CD4-positive, CD25-positive, alpha-beta regulatory T cell (primary cell): ENCODE measurements around the gene CREBL2. TPM values are rescaled to one million over a fixed set of nuclear protein-coding genes. Genes with fewer than 3 reads are reported as not detected.
A peak's percentile ranks its signal among the peaks of the same experiment; 100 is the strongest.
"Not testable (repeated sequence)": the region's sequence is repeated elsewhere in the genome, so short reads cannot be mapped to it uniquely, and the experiment has no call there.

Experiments used
- ATAC-seq, 2 donors: fragments of 150-1000 bp; cut with Tn5 transposase; one replicate each; pipeline ENCODE4 v1.10.0; 2021; ENCODE audit warnings: low read depth in 2 of 2, moderate number of reproducible peaks in 2 of 2, moderate library complexity in 1 of 2
- DNase-seq, 3 donors: peaks; one replicate each; pipeline versions ENCODE4 v3.0.0 to v3.0.0-alpha.2; 2012 to 2022; ENCODE audit warnings: mixed read lengths in 1 of 3
- H3K27ac ChIP-seq: one replicate; pipeline ENCODE4 v1.7.0; 2013; ENCODE audit warnings: mild to moderate bottlenecking, low read length; ENCODE audit not compliant: insufficient read depth, poor library complexity, severe bottlenecking
- H3K27me3 ChIP-seq: one replicate; pipeline ENCODE4 v1.7.0; 2013; ENCODE audit warnings: low read length; ENCODE audit not compliant: control insufficient read depth, insufficient read depth
- H3K36me3 ChIP-seq: one replicate; pipeline ENCODE4 v1.7.0; 2013; ENCODE audit warnings: mild to moderate bottlenecking, low read length, moderate library complexity; ENCODE audit not compliant: control insufficient read depth, insufficient read depth
- H3K4me1 ChIP-seq: 2 replicates; pipeline ENCODE4 v1.7.0; 2013; ENCODE audit warnings: mild to moderate bottlenecking, low read length; ENCODE audit not compliant: insufficient read depth, control insufficient read depth, poor library complexity, severe bottlenecking
- H3K4me3 ChIP-seq: one replicate; pipeline ENCODE4 v1.7.0; 2013; ENCODE audit warnings: low read depth, mild to moderate bottlenecking, low read length, moderate library complexity
- H3K9me3 ChIP-seq, 2 experiments: 1 replicate in 1 of 2; 2 replicates in 1 of 2; pipeline ENCODE4 v1.7.0; 2013; ENCODE audit warnings: low read length in 2 of 2, mild to moderate bottlenecking in 1 of 2, moderate library complexity in 1 of 2; ENCODE audit not compliant: control insufficient read depth in 2 of 2
- H3K27ac Mint-ChIP-seq, 3 donors: one replicate each; pipeline ENCODE4 v1.8.0; 2020 to 2022; ENCODE audit warnings: mild to moderate bottlenecking in 3 of 3, mixed read lengths in 3 of 3, moderate library complexity in 2 of 3
- H3K27me3 Mint-ChIP-seq: one replicate; pipeline ENCODE4 v1.8.0; 2022; ENCODE audit warnings: mild to moderate bottlenecking, mixed read lengths
- H3K36me3 Mint-ChIP-seq: one replicate; pipeline ENCODE4 v1.8.0; 2020; ENCODE audit warnings: mixed read lengths
- H3K4me1 Mint-ChIP-seq, 4 donors: one replicate each; pipeline ENCODE4 v1.8.0; 2020 to 2022; ENCODE audit warnings: mixed read lengths in 4 of 4, mild to moderate bottlenecking in 1 of 4
- H3K4me3 Mint-ChIP-seq, 4 donors: one replicate each; pipeline ENCODE4 v1.8.0; 2020 to 2022; ENCODE audit warnings: mild to moderate bottlenecking in 4 of 4, mixed read lengths in 4 of 4, moderate library complexity in 3 of 4
- H3K9me3 Mint-ChIP-seq, 7 donors: one replicate each; pipeline ENCODE4 v1.8.0; 2020 to 2022; ENCODE audit warnings: mixed read lengths in 7 of 7, mild to moderate bottlenecking in 3 of 7, moderate library complexity in 2 of 7
- polyA plus RNA-seq, 4 donors: library from polyadenylated mRNA; unstranded; fragments of 300-500 nt; fragmentation: Illumina TruSeq; gene quantifications; one replicate each; pipeline ENCODE4 v1.2.3, GENCODE V29; 2021
- total RNA-seq: library from RNA; stranded (reverse); gene quantifications from one replicate; pipeline ENCODE4 v1.2.3, GENCODE V29; 2022

Gene CREBL2
- total and polyA plus RNA-seq, 5 donors from 2014 or later, result 27.5 to 73.4 (median 66.2) TPM

DNA sequence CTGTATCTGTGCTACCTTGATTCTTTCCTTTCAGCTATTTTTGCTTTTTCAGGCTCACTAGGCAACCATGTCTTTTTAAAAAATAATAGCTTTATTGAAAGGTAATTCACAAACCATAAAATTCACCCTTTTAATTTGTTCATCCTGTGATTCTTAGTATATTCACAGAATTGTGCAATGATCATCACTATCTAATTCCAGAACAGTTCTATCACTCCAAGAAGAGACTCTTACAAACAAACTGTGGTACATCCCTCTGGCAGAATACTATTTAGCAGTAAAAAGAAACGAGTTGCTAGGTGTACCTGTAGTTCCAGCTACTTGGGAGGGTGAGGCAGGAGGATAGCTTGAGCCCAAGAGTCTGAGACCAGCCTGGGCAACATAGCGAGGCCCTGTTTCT, 14.8 kb downstream of the CREBL2 start:
- peaks cover 27% of the 10 kb centered on the region for H3K36me3 Mint-ChIP-seq
- Histone ChIP-seq H3K27me3 (no peaks in the 10 kb centered on the region), H3K4me1 (peaks cover 65% of the 10 kb centered on the region), H3K9me3 (no peaks in the 10 kb centered on the region), H3K4me3 (no peak overlapping the region), H3K27ac (no peak overlapping the region), H3K36me3 (peaks cover 3% of the 10 kb centered on the region)
- DNase-seq, result no peak
- no peak for ATAC-seq
- H3K27ac Mint-ChIP-seq, result peak overlapping the region; percentile 53 to 79 (median 63)
- H3K9me3 Mint-ChIP-seq, result peaks cover 0 to 4% (median 0%) of the 10 kb centered on the region in 7 donors
- peak overlapping the region in 2 of 4 donors; percentile 6 to 32 for H3K4me3 Mint-ChIP-seq
- no peaks in the 10 kb centered on the region for H3K27me3 Mint-ChIP-seq
- peaks cover 65 to 100% (median 92%) of the 10 kb centered on the region in 4 donors for H3K4me1 Mint-ChIP-seq

DNA sequence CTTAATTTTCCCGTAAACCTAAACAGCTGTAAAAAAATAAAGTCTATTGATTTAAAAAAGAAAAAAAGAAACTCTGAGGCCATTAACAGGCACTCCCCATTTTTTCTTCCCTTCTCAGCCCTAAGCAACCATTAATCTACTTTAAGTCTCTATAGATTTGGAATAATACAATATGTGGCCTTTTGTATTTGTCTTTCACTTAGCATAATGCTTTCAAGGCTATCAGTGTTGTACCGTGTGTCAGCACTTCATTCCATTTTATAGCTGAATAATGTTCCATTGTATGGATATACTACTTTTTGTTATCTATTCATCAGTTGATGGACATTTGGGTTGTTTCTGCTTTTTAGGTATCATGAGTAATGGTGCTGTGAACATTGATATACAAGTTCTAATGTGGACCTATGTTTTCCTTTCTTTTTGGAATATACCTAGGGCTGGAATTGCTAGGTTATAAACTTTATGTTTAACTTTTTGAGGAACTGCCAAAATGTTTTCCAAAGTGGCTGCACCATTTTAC, 15.7 kb downstream of the CREBL2 start:
- Mint-ChIP-seq H3K4me1 (peaks cover 65 to 94% (median 85%) of the 10 kb centered on the region in 4 donors), H3K27me3 (no peaks in the 10 kb centered on the region), H3K27ac (peak overlapping the region in 2 of 3 donors; percentile 26 to 53), H3K9me3 (peaks cover 0 to 4% (median 0%) of the 10 kb centered on the region in 7 donors), H3K36me3 (peaks cover 27% of the 10 kb centered on the region), H3K4me3 (no peak overlapping the region)
- DNase-seq, result no peak
- Histone ChIP-seq H3K4me3 (peak overlapping the region; percentile 11), H3K36me3 (peaks cover 3% of the 10 kb centered on the region), H3K27me3 (no peaks in the 10 kb centered on the region), H3K9me3 (no peaks in the 10 kb centered on the region), H3K27ac (no peak overlapping the region), H3K4me1 (peaks cover 56% of the 10 kb centered on the region)
- no peak for ATAC-seq

DNA sequence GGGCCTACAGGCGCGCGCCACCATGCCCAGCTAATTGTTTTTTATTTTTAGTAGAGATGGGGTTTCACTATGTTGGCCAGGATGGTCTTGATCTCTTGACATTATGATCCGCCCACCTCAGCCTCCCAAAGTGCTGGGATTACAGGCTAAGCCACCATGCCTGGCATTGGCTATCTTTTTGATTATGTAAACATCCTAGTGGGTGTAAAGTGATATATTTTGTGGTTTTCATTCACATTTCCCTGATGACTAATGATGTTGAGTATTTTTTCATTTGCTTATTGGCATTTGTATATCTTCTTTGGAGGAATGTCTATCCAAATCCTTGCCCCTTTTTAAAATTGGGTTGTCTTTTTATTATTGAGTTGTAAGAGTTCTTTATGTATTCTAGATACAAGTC, 16.3 kb downstream of the CREBL2 start:
- ATAC-seq (no peak), DNase-seq (no peak)
- Mint-ChIP-seq H3K9me3 (peaks cover 0 to 4% (median 0%) of the 10 kb centered on the region in 7 donors), H3K36me3 (peaks cover 27% of the 10 kb centered on the region), H3K4me3 (peak overlapping the region in 1 of 4 donors; percentile 3), H3K27me3 (no peaks in the 10 kb centered on the region), H3K4me1 (peaks cover 58 to 91% (median 80%) of the 10 kb centered on the region in 4 donors), H3K27ac (no peak overlapping the region)
- Histone ChIP-seq H3K4me3 (no peak overlapping the region), H3K27ac (no peak overlapping the region), H3K9me3 (no peaks in the 10 kb centered on the region), H3K4me1 (peaks cover 49% of the 10 kb centered on the region), H3K36me3 (peaks cover 3% of the 10 kb centered on the region), H3K27me3 (no peaks in the 10 kb centered on the region)

DNA sequence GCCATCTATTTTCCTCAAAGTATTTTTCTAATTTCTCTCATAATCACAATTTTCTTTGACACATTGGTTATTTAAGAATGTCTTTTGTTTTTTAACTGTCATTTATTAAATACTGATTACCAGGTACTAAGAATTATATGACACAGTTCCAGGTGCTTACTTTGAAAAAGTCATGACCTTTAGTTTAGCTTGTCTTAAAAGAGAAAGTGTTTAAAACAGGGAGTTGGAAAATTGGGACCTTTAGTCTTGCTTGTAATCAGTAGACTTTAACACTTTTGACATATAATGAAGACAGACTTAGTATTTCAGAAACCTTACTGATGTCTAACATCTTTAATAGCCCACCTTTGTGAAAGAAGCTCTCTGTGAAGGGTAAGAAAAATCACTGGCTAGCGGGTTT, 19.2 kb downstream of the CREBL2 start:
- Mint-ChIP-seq H3K36me3 (peaks cover 26% of the 10 kb centered on the region), H3K4me1 (peaks cover 59 to 76% (median 66%) of the 10 kb centered on the region in 4 donors), H3K27ac (peak overlapping the region in 2 of 3 donors; percentile 53 to 57), H3K4me3 (peak overlapping the region; percentile 2 to 54 (median 26)), H3K9me3 (peaks cover 0 to 2% (median 0%) of the 10 kb centered on the region in 7 donors), H3K27me3 (no peaks in the 10 kb centered on the region)
- H3K27ac ChIP-seq, result no peak overlapping the region
- peaks cover 9% of the 10 kb centered on the region for H3K36me3 ChIP-seq
- ATAC-seq (no peak), DNase-seq (no peak)
- no peaks in the 10 kb centered on the region for H3K27me3 ChIP-seq
- H3K4me1 ChIP-seq, result peaks cover 28% of the 10 kb centered on the region
- peak overlapping the region; percentile 9 for H3K4me3 ChIP-seq
- no peaks in the 10 kb centered on the region for H3K9me3 ChIP-seq

DNA sequence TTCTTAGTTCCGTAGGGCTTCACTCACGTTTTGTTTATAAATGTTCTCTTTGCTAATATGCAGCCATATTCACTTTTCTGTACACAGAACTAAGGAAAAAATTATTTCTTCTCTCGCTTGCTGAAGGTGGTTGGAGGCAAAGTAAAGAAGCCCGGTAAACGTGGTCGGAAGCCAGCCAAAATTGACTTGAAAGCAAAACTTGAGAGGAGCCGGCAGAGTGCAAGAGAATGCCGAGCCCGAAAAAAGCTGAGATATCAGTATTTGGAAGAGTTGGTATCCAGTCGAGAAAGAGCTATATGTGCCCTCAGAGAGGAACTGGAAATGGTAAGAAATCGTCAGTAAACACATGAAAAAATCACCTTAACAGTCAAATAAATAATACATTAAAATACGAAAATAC, 24.0 kb downstream of the CREBL2 start:
- no peak overlapping the region for H3K4me3 ChIP-seq
- Mint-ChIP-seq H3K9me3 (peaks cover 0 to 12% (median 4%) of the 10 kb centered on the region in 7 donors), H3K36me3 (peaks cover 46% of the 10 kb centered on the region), H3K27me3 (no peaks in the 10 kb centered on the region), H3K4me1 (peaks cover 24 to 33% (median 32%) of the 10 kb centered on the region in 4 donors), H3K27ac (no peak overlapping the region), H3K4me3 (no peak overlapping the region)
- ATAC-seq (no peak), DNase-seq (no peak)
- H3K9me3 ChIP-seq, result peaks cover 3 to 9% of the 10 kb centered on the region in 2 experiments
- H3K27me3 ChIP-seq, result no peaks in the 10 kb centered on the region
- peaks cover 6% of the 10 kb centered on the region for H3K4me1 ChIP-seq
- H3K27ac ChIP-seq, result no peak overlapping the region
- H3K36me3 ChIP-seq, result peaks cover 57% of the 10 kb centered on the region

DNA sequence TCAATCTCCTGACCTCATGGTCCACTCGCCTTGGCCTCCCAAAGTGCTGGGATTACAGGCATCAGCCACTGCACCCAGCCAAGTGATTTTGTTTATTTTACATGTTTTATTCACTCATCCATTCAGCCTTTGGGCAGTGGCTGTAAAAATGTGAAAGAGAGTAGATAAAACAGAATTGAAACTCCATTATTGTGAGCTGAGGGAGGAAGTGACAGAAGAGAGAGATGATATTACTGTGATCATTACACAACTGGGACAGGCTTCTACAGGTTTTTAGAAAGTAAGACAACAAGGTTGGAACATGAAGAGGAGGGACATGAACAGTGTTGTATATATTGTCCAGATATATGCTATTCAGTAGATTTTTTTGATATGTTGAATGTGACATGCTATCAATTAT, 25.0 kb downstream of the CREBL2 start:
- Histone ChIP-seq H3K36me3 (peaks cover 59% of the 10 kb centered on the region), H3K27me3 (no peaks in the 10 kb centered on the region), H3K27ac (no peak overlapping the region), H3K4me1 (no peaks in the 10 kb centered on the region), H3K9me3 (peaks cover 3 to 9% of the 10 kb centered on the region in 2 experiments), H3K4me3 (no peak overlapping the region)
- Mint-ChIP-seq H3K36me3 (peaks cover 52% of the 10 kb centered on the region), H3K27ac (peak overlapping the region; percentile 15 to 84 (median 51)), H3K27me3 (no peaks in the 10 kb centered on the region), H3K9me3 (peaks cover 0 to 13% (median 4%) of the 10 kb centered on the region in 7 donors), H3K4me1 (peaks cover 19 to 26% (median 23%) of the 10 kb centered on the region in 4 donors), H3K4me3 (no peak overlapping the region)
- DNase-seq, result no peak
- ATAC-seq, result no peak

DNA sequence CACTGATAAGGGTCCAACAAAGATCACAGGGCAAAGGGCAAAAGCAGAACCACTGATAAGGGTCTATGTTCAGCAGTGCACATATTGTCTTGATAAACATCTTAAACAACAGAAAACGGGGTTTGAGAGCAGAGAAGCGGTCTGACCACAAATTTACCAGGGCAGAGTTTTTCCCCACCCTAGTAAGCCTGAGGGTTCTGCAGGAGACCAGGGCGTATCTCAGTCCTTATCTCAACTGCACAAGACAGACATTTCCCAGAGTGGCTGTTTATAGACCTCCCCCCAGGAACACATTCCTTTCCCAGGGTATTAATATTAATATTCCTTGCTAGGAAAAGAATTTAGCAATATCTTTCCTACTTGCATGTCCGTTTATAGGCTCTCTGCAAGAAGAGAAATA, 28.3 kb downstream of the CREBL2 start:
- not testable (repeated sequence) for H3K4me3 ChIP-seq, H3K9me3 ChIP-seq, H3K27me3 Mint-ChIP-seq, DNase-seq, H3K27me3 ChIP-seq, H3K27ac ChIP-seq, H3K4me1 ChIP-seq, ATAC-seq
- H3K36me3 Mint-ChIP-seq, result peaks cover 63% of the 10 kb centered on the region
- peaks cover 81% of the 10 kb centered on the region for H3K36me3 ChIP-seq
- peak overlapping the region in 1 of 3 donors; percentile 38 for H3K27ac Mint-ChIP-seq
- peak overlapping the region in 1 of 4 donors; percentile 27 for H3K4me3 Mint-ChIP-seq
- H3K9me3 Mint-ChIP-seq, result peaks cover 0 to 13% (median 4%) of the 10 kb centered on the region in 7 donors
- peaks cover 6 to 22% (median 9%) of the 10 kb centered on the region in 4 donors for H3K4me1 Mint-ChIP-seq

DNA sequence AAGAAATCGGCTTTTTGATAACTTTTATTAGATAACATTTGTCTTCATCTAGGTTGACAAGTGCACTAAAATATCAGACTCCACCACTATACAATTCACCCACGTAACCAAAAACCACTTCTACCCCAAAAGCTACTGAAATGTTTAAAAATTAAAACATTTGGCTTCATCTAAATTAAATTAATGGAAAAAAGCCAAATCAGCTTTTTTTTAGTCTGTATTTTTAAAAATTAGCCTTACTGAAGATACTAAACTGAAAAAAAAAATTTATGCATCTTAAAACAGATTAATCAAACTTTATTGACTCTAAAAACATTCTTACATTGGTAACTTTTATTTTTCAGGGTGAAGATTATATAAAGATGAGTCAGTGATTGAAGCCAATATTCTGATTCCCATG, 30.0 kb downstream of the CREBL2 start:
- Mint-ChIP-seq H3K4me3 (no peak overlapping the region), H3K9me3 (peaks cover under 1 to 13% (median 5%) of the 10 kb centered on the region in 7 donors), H3K27ac (peak overlapping the region in 1 of 3 donors; percentile 83), H3K27me3 (no peaks in the 10 kb centered on the region), H3K4me1 (peaks cover 8 to 24% (median 16%) of the 10 kb centered on the region in 4 donors), H3K36me3 (peaks cover 55% of the 10 kb centered on the region)
- Histone ChIP-seq H3K9me3 (peaks cover 3 to 9% of the 10 kb centered on the region in 2 experiments), H3K4me1 (peaks cover 5% of the 10 kb centered on the region), H3K4me3 (no peak overlapping the region), H3K27ac (no peak overlapping the region), H3K27me3 (no peaks in the 10 kb centered on the region), H3K36me3 (peaks cover 67% of the 10 kb centered on the region)
- DNase-seq, result no peak
- ATAC-seq, result no peak
